ENCODE measurements around the gene CENPE.
A peak's percentile ranks its signal among the peaks of the same experiment; 100 is the strongest.

Gene CENPE

DNA sequence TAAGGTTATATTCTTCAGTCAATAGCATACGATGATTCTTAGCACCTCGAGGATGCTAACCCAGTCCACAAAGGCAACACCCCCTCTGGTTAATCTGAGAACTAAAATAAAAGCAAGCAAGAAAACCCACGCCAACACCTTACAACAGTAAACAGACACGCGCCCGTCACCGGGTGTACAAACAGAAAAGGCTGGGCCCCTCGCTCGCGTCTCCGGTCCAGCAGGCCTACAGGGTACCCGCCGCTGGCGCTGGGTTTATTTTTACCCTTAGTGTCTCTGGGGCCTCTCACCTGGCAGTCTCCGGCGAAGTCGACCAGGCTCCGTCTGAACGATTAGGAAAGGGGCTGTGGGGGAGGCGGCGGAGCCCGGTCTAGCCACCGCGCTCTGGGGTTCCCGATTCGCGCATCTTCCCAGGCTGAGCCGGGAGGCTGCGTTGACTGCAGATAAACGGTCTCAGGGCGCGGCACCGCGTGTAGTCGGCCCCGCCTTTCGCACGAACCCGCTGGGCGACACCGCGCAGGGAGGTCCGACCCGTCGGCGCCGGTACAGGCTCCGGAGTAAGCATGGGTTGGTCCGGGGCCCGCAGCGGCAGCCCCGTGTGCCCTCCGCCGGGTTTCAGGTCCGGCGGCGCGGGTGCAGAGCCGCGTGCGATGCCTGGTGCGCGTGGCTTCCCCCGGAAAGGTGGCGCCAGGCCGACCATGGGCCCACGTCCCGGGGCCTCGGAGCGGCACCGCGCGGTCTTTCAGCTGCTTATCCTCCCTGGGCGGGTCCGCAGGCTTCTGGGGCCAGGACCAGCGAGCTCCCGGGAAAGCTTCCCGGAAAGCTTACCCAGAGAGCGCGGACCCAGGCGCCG lies 122.0 kb downstream of the CENPE start:
- peak; percentile 12 to 16 for DNase-seq

DNA sequence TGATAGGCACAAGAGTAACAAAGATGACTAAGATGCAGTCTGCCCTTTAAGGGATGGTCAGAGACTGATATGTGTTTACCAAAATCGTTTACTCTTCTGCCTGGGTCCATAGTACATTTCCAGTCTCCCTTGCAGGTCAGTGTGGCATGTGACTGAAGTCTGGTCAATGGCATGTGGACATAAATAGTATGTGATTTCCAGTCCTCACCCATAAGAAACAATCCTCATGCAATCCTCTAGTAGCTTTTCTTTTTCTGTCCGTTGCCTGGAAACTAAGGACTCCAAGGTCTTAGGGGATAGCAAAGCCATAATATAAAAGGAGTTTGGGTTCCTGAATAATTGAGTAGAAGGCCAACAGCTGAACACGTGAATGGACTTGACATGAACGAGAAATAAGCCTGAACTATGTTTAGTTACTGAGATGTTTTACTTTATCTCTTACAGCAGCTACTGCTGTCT lies 122.7 kb downstream of the CENPE start:
- no peak for DNase-seq

DNA sequence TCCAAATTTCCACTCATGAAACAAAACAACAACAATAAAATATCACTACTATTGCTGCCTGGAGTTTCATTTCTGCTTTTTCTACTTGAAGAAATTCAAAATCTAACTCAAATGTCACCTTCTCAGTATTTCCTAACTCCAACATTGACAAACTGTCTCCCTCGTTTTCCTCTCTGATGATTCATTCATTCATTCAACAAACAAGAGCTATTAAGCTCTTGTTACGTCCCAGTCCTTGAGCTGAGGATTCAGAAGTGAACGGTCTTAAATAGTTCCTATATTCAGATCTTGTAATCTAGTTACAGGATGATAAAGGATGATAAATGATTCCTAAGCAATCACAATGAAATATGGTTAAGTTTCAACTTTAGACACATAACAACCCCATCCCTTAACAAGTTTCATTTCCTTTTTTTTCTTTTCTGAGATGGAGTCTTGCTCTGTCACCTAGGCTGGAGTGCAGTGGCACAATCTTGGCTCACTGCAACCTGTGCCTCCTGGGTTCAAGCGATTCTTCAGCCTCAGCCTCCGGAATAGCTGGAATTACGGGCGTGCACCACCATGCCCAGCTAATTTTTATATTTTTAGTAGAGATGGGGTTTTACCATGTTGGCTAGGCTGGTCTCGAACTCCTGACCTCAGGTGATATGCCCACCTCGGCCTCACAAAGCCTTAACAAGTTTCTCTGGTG lies 123.3 kb downstream of the CENPE start:
- DNase-seq: no peak

DNA sequence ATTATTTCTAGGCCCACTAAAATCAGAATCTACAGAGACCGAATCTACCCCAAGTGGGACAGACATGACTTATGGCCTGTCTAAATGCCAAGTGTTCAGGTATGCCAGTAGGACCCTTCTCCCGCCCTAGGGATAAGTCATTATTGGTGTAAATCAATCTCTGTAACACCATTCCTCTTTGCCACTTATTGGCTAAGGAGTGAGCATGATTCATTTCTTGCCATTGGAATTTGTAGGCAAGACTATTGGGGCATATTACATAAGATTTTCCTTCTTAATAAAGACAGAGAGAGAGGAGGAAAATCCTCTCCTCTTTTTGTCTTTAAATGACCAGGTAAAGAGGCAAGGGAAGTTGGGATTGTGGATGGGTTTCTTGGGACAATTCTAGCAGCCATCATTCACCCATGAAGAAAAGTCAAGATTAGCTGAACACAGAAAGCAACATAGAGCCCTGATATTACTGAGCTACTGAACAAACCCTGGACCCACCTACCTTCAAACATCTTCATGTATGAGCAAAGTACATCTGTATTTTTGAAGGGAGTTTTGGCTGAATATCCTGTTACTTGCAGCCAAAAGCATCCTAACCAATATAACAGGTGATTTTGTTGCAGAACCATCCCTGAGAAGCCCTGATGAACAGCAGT lies 124.2 kb downstream of the CENPE start:
- no peak for DNase-seq

DNA sequence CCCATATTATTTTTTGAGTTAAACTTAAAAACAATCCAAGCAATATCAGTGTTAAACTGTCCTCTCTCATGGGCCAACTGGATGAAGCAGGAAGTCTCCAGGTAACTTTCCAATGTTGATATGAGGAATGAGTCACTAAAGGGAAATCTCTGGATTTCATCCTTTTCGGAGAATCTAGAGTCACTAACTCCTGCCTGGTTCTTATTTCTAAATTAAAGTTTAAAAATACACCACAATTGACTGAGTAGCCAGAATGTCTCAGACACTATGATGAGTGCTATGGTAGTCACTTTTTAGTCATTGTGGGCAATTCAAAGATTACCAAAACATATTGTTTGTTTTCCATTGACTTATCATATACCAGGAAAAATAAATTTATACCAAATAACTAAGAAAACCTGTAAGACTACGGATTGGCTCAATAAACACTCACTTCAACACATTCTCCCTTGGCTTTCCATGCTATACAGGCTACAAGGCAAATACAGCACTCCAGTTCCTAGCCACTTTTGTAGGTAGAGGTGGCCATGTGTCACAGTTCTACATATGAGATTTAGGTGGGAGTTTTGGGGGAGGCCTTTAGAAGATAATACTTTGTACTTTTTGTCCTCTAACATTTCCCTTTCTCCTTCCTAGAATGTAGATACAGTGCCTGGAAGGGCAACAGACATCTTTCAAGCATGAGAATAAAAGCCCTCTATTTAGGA lies 130.1 kb downstream of the CENPE start:
- DNase-seq: no peak

DNA sequence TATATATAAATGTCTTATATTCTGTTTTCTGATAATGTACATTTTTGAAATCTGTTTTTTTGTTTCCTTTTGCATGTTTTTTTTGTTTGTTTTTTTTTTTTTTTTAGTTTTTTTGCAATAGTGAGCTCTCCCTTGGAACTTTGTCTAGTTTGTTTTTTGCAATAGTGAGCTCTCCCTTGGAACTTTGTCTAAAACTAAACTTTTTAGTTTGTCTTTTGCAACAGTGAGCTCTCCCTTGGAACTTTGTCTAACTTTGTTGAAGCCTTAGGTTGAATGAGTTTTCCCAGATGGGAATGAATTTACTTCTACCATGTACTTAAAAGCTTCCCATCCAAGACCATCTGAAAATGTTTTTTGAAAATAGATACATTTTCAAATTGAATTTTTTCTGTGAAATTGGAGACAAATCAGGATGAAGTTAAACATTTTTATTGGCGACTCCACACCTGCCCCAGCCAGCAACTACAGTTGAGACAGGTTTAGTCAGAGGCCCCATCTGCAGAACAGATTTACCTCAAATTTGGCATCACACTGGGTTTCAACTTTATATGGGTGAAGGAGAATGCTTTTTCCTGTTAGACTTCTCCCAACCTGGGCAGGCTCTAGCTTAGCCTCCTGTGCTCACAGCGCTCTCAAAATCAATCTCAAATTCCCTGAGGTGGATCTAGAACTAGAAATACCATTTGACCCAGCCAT lies 137.5 kb downstream of the CENPE start:
- no peak for DNase-seq
